RWPE2 (cell line): Measurements from ENCODE around the gene TCN1.
"Not testable (repeated sequence)": the region's sequence is repeated elsewhere in the genome, so short reads cannot be mapped to it uniquely, and the experiment has no call there.

Source experiments
- ATAC-seq: fragments of 200-7000 bp; cut with Tn5 transposase; 3 replicates; pipeline ENCODE4 v1.9.1; 2021; ENCODE audit warnings: low read depth
- DNase-seq: peaks from one replicate; pipeline ENCODE4 v3.0.0-alpha.2; 2020; ENCODE audit warnings: low spot score
- H3K27ac ChIP-seq: fragments of 450-650 bp; 2 replicates; pipeline ENCODE4 v1.5.1; 2017; ENCODE audit warnings: mild to moderate bottlenecking; ENCODE audit not compliant: poor library complexity, severe bottlenecking
- H3K27me3 ChIP-seq: fragments of 250-450 bp; sonication (Bioruptor Pico); 2 replicates; pipeline ENCODE4 v1.5.1; 2021; ENCODE audit warnings: mild to moderate bottlenecking, moderate library complexity; ENCODE audit not compliant: insufficient read depth, poor library complexity, severe bottlenecking
- H3K36me3 ChIP-seq: fragments of 250-450 bp; sonication (Bioruptor Pico); 2 replicates; pipeline ENCODE4 v1.5.1; 2020; ENCODE audit warnings: low read depth, mild to moderate bottlenecking, moderate library complexity
- H3K4me1 ChIP-seq: fragments of 250-450 bp; sonication (Bioruptor Pico); 2 replicates; pipeline ENCODE4 v1.5.1; 2021; ENCODE audit warnings: mild to moderate bottlenecking, moderate library complexity; ENCODE audit not compliant: insufficient read depth, poor library complexity, severe bottlenecking
- H3K4me3 ChIP-seq: fragments of 250-450 bp; sonication (Bioruptor Pico); 2 replicates; pipeline ENCODE4 v1.5.1; 2021; ENCODE audit warnings: mild to moderate bottlenecking, moderate library complexity; ENCODE audit not compliant: severe bottlenecking
- H3K9me3 ChIP-seq: fragments of 250-450 bp; sonication (Bioruptor Pico); 2 replicates; pipeline ENCODE4 v1.5.1; 2021; ENCODE audit warnings: mild to moderate bottlenecking, moderate library complexity; ENCODE audit not compliant: severe bottlenecking
- TF ChIP-seq, protein P1 (sequence below): fragments of 450-650 bp; IDR thresholded peaks from one replicate; pipeline ENCODE4 v1.5.1; 2017; ENCODE audit warnings: mild to moderate bottlenecking, moderate library complexity; ENCODE audit not compliant: poor library complexity, severe bottlenecking

TCN1 gene

DNA sequence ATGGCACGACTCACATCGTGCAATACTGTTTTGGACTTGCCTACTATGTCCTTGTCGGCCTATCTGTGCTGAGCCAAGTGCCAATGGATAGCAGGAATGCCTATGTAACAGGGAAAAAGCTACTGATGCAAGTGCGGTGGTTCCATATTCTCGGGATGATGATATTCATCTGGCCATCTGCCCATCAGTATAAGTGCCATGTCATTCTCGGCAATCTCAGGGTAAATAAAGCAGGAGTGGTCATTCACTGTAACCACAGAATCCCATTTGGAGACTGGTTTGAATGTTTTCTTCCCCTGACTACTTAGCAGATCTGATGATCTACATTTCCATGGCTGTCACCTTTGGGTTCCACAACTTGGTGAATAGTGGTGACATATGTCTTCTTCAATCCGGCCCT lies 32.4 kb upstream of the TCN1 start:
- Histone ChIP-seq H3K27ac (no peak overlapping the region), H3K27me3 (no peaks in the 10 kb centered on the region), H3K4me1 (peaks cover 9% of the 10 kb centered on the region), H3K9me3 (no peaks in the 10 kb centered on the region), H3K4me3 (no peak overlapping the region), H3K36me3 (no peaks in the 10 kb centered on the region)
- TF ChIP-seq, protein P1, sequence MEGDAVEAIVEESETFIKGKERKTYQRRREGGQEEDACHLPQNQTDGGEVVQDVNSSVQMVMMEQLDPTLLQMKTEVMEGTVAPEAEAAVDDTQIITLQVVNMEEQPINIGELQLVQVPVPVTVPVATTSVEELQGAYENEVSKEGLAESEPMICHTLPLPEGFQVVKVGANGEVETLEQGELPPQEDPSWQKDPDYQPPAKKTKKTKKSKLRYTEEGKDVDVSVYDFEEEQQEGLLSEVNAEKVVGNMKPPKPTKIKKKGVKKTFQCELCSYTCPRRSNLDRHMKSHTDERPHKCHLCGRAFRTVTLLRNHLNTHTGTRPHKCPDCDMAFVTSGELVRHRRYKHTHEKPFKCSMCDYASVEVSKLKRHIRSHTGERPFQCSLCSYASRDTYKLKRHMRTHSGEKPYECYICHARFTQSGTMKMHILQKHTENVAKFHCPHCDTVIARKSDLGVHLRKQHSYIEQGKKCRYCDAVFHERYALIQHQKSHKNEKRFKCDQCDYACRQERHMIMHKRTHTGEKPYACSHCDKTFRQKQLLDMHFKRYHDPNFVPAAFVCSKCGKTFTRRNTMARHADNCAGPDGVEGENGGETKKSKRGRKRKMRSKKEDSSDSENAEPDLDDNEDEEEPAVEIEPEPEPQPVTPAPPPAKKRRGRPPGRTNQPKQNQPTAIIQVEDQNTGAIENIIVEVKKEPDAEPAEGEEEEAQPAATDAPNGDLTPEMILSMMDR = no peak
- ATAC-seq (no peak), DNase-seq (no peak)

DNA sequence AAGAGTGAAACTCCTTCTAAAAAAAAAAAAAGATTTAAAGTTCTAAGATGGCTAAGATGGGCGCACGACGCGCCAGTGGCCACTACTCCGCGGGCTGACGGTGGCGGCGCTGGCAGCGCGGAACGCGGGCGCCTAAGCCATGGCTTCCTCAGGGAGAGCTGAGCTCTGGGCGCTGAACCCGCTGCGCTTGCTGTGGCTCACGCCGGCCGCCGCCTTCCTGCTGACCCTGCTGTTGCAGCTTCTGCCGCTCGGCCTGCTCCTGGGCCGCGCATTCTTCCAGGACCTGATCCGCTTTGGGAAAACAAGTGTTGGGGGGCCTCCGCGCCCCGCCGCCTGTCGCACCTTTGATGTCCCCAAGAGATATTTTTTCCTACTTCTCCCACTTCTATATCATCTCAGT lies 31.8 kb upstream of the TCN1 start:
- ATAC-seq = no peak
- no peaks in the 10 kb centered on the region for H3K36me3 ChIP-seq

DNA sequence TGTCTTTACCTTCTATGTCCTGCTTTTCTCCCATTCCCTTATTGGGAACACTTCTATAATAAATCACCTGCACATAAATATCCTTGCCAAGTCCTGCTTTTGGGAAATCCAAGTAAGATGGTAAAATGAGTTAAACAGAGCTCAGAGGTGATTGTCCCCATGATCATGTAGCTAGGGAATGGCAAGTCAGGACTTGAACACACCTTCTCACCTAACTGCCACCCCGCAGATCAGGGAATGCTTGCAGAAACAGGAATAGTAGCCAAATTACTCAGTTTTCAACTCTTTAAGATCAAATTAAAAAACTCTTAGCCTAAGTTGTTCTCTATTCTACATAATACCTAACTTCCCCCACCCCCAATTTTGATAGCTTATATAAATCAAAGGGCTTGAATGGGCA lies 28.3 kb upstream of the TCN1 start:
- Histone ChIP-seq H3K27me3 (no peaks in the 10 kb centered on the region), H3K9me3 (peaks cover 2% of the 10 kb centered on the region), H3K4me3 (no peak overlapping the region), H3K4me1 (no peaks in the 10 kb centered on the region), H3K36me3 (no peaks in the 10 kb centered on the region), H3K27ac (no peak overlapping the region)
- no peak for ATAC-seq
- TF ChIP-seq, protein P1 = no peak
- no peak for DNase-seq

More for the DNA sequence above, 31.8 kb upstream of the TCN1 start:
- no peaks in the 10 kb centered on the region for H3K27me3 ChIP-seq
- DNase-seq = no peak
- no peak overlapping the region for H3K4me3 ChIP-seq
- TF ChIP-seq, protein P1 = no peak
- no peaks in the 10 kb centered on the region for H3K9me3 ChIP-seq
- H3K27ac ChIP-seq = no peak overlapping the region
- peaks cover 9% of the 10 kb centered on the region for H3K4me1 ChIP-seq

DNA sequence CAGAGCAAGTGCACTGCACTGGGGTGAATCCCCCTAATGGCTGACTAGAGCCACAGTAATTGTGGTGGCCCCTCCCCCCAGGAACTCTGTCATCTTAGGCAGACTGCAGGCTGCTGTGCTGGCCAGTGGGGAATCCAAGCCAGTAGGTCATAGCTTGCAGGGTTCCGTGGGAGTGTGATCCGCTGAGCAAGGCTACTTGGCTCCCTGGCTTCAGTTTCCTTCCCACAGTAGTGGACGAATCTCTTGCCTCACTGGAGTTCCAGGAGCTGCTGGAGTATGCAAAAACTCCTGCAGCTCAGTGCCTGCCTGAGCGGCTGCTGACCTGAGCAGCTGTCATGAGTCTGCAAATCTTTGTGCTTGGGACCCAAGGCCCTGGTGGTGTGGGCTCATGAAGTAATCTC lies 25.5 kb upstream of the TCN1 start:
- no peak overlapping the region for H3K27ac ChIP-seq
- no peak for ATAC-seq

DNA sequence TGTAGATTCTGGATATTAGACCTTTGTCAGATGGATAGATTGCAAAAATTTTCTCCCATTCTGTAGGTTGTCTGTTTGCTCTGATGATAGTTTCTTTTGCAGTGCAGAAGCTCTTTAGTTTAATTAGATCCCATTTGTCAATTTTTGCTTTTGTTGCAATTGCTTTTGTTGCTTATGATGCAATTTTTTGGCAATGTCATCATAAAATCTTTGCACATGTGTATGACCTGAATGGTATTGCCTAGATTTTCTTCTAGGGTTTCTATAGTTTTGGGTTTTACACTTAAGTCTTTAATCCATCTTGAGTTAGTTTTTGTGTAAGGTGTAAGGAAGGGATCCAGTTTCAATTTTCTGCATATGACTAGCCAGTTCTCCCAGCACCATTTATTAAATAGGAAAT lies 20.9 kb upstream of the TCN1 start:
- H3K36me3 ChIP-seq, H3K9me3 ChIP-seq, ATAC-seq, H3K4me3 ChIP-seq, H3K27me3 ChIP-seq, H3K4me1 ChIP-seq, DNase-seq, H3K27ac ChIP-seq: not testable (repeated sequence)

More for the DNA sequence above, 25.5 kb upstream of the TCN1 start:
- Histone ChIP-seq H3K27me3 (no peaks in the 10 kb centered on the region), H3K36me3 (no peaks in the 10 kb centered on the region), H3K4me3 (no peak overlapping the region), H3K9me3 (peaks cover 3% of the 10 kb centered on the region), H3K4me1 (no peaks in the 10 kb centered on the region)
- TF ChIP-seq, protein P1 = no peak
- no peak for DNase-seq

DNA sequence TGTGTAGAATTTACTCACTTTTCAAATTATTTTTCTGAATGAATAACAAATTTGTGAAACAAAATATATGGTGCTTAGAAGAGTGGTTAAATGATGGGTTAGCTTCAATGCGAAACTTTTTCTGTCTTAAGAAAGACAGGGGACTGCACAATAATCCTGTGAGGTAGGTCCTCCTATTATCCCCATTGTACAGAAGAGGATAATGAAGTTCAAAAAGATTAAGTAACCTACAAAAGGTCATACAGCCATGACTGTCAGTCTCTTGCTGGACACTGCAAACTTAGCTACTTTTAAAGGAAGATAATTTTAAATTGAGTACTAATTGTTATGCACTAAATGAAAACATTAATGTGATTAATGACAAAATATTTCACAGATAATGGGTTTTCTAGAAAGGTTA lies 17.3 kb upstream of the TCN1 start:
- TF ChIP-seq, protein P1 = no peak
- H3K9me3 ChIP-seq = no peaks in the 10 kb centered on the region
- DNase-seq (no peak), ATAC-seq (no peak)
- no peaks in the 10 kb centered on the region for H3K27me3 ChIP-seq
- no peaks in the 10 kb centered on the region for H3K36me3 ChIP-seq
- no peak overlapping the region for H3K27ac ChIP-seq
- H3K4me1 ChIP-seq = no peaks in the 10 kb centered on the region
- H3K4me3 ChIP-seq = no peak overlapping the region
